Liver (tissue), 3 donors: ENCODE measurements around the gene CRYL1.

Experiments used
- ATF3 ChIP-seq: IDR thresholded peaks from 2 replicates; pipeline ENCODE4 v1.6.1; 2016; ENCODE audit warnings: antibody characterized with exemption
- FOXA1 ChIP-seq: IDR thresholded peaks from 2 replicates; pipeline ENCODE4 v1.6.1; 2016; ENCODE audit warnings: antibody characterized with exemption
- HNF4G ChIP-seq: IDR thresholded peaks from 2 replicates; pipeline ENCODE4 v1.6.1; 2016; ENCODE audit warnings: antibody characterized with exemption
- SP1 ChIP-seq: IDR thresholded peaks from 2 replicates; pipeline ENCODE4 v1.6.1; 2018; ENCODE audit warnings: antibody characterized with exemption, mild to moderate bottlenecking
- TF ChIP-seq, protein P1 (sequence below): fragments of 150-350 bp; IDR thresholded peaks from 2 replicates; pipeline ENCODE4 v1.5.1; 2017; ENCODE audit warnings: improper control_type of control experiment, low read depth, low read length; ENCODE audit not compliant: missing input control
- donor health status: healthy.
- donor health status: healthy.

DNA sequence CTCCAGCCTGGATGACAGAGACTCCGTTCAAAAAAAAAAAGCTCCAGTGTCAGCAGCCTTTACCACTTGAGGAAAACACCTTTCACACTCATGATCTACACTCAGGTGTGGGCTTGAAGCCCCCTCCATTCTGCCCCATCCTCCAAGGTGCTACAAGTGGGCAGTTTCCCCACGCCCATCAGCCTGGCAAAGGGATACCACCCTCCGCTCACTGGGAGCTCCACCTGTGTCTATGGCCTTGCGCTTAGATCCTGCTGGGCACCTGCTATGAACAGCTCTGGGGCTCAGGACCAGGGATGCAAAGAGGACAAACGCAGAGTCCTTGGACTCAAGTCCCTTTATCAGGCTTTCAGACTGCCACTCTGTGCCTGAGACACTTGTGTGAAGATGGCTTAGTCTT lies 127.8 kb downstream of the CRYL1 start:
- TF ChIP-seq, protein P1, sequence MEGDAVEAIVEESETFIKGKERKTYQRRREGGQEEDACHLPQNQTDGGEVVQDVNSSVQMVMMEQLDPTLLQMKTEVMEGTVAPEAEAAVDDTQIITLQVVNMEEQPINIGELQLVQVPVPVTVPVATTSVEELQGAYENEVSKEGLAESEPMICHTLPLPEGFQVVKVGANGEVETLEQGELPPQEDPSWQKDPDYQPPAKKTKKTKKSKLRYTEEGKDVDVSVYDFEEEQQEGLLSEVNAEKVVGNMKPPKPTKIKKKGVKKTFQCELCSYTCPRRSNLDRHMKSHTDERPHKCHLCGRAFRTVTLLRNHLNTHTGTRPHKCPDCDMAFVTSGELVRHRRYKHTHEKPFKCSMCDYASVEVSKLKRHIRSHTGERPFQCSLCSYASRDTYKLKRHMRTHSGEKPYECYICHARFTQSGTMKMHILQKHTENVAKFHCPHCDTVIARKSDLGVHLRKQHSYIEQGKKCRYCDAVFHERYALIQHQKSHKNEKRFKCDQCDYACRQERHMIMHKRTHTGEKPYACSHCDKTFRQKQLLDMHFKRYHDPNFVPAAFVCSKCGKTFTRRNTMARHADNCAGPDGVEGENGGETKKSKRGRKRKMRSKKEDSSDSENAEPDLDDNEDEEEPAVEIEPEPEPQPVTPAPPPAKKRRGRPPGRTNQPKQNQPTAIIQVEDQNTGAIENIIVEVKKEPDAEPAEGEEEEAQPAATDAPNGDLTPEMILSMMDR, result no peak
- TF ChIP-seq HNF4G (no peak), FOXA1 (no peak), SP1 (no peak), ATF3 (no peak)
